Activated CD4-positive, alpha-beta T cell treated with anti-CD3 and anti-CD28 coated beads, Interleukin-10, Interleukin-2, amounts not matched to agents 100 ng/mL and 50 ng/mL, durations not matched to agents 16 hours and 8 hours (primary cell): Measurements from ENCODE around the gene DPP9.
"Not testable (repeated sequence)": the region's sequence is repeated elsewhere in the genome, so short reads cannot be mapped to it uniquely, and the experiment has no call there.

ENCODE experiments used
- DNase-seq: peaks from one replicate; pipeline ENCODE4 v3.0.0-alpha.2; 2020

The DPP9 gene

GRCh38 chr19:4723595-4724514 lies at the start of gene DPP9:
DPP9 (minus strand) TSS chr19:4723842; CDS start chr19:4719906, 3,936 bp downstream.
- DNase-seq, result peak; percentile 99

DNA sequence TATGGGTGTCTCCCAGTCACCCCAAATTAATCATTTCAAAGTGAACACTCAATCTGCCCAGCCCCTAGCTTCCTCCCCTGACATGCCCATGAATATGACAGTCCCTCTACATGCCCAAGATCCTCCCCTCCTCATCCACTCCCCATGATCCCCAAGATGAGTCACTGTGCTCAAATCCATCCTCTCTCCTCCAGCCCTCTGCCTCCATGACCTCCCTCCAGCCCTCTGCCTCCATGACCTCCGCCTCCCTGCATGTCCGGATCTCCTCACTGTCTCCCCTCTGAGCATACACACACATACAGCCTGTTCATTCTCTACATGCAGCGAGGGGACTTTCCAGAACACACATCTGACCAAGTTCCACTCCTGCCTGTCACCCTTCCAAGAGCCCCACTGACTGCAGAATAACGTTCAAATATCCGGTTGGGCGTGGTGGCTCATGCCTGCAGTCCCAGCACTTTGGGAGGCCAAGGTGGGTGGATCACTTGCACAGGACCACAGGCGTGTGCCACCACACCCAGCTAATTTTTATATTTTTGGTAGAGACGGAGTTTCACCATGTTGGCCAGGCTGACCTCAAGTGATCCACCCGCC lies 49.5 kb upstream of the DPP9 start:
- DNase-seq, result no peak

DNA sequence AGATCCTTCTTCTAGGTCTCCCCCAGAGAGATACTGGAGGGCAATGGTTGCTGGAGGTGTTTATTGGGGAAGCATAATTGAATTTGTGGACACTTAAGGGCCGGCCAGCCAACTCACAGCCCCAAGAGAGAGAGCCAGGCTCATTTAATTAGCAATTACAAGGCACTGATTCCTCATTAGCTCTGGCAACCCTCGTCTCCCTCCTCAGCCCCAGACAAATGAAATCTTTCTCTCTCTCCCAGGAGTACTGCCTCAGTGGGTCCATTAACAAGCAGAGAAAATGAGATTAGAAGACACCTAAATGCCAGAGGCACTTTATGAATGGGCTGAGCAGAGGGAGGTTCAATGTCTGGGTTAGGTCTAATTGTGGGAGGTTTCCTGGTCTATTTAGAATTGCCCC lies 48.9 kb upstream of the DPP9 start:
- DNase-seq, result no peak

- peak; percentile 73 for DNase-seq
Measured at GRCh38 chr19:4768934-4769777, 45.5 kb upstream of the DPP9 start.

DNA sequence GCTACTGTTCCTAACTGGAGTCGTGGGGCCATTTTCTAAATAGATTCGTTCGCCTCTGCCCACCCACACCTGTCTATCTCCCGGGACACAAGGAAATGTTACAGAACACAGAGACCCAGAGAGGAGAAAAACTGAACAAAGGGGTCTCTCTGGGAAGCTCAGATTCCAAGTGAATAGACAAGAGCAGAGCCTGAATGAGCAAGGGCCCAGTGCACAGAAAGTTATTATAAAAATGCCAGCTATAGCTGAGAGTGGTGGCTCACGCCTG lies 40.7 kb upstream of the DPP9 start:
- no peak for DNase-seq

DNA sequence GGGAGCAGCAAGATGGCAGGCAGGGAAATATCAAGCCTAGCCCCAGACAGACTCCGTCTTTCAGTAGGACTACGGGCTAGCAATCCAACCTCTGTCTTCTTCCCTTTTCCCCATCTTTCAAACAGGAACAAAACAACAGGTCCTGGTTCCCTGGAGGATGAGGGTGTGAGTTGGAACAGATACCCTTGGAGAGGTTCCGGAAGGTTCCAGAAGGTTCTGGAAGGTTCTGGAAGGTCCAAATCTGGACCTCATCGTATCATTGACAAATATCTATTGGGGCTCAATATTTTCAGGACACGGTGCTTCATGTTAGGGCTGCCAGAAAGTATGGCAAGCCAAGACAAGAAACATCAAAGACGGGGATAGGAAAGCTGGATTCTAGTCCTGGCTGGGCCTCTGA lies 39.4 kb upstream of the DPP9 start:
- DNase-seq, result no peak

DNA sequence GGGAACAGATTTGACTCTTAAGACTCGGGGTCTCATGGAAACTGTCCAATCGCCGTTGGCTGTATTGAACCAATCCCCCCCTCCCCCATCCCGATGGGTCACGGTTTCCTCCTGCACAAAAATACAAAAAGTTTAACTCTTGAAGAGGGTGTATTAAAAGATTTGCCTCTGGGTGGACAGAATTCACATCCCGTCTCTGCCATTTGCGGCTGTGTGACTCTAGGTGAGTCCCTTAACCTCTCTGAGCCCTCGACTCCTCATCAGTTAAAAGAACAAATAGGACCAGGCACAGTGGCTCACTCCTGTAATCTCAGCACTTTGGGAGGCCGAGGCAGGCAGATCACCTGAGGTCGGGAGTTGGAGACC lies 36.6 kb upstream of the DPP9 start:
- no peak for DNase-seq

- peak; percentile 86 for DNase-seq
Measured at GRCh38 chr19:4759388-4760284, 36.0 kb upstream of the DPP9 start.

DNA sequence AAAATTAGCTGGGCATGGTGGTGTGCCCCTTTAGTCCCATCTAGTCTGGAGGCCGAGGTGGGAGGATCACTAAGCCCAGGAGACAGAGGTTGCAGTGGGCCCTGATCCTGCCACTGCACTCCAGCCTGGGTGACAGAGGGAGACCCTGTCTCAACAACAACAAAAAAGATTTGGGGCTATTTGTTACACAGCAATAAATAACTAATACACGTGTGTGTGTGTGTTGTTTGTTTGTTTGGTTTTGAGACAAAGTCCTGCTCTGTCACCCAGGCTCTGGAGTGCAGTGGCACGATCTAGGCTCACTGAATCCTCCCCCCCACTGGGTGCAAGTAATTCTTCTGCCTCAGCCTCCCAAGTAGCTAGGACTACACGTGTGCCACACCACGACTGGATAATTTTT lies 35.0 kb upstream of the DPP9 start:
- no peak for DNase-seq

DNA sequence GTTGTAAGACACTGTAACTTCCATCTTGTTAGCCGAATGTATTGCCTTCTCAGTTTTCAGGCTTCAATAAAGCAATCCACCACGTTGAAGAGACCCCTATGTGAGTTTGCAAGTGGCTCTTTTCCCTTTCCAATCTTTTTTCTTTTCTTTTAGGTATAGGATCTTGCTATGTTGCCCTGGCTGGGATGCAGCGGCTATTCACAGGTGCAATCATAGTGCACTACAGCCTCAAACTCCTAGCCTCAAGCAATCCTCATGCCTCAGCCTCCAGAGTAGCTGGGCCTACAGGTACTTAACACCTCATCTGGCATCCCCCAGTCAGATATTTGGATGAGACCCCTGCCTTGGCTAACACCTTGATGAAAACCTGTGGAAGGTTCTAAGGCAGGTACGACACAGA lies 34.4 kb upstream of the DPP9 start:
- no peak for DNase-seq

GRCh38 chr19:4755459-4755858 lies 31.8 kb upstream of the DPP9 start:
- no peak for DNase-seq

GRCh38 chr19:4754248-4754647 lies 30.6 kb upstream of the DPP9 start:
- DNase-seq, result no peak

GRCh38 chr19:4749870-4750590 lies 26.4 kb upstream of the DPP9 start:
- no peak for DNase-seq

- DNase-seq, result no peak
Measured at GRCh38 chr19:4748589-4748988, 24.9 kb upstream of the DPP9 start.

GRCh38 chr19:4748185-4748584 lies 24.5 kb upstream of the DPP9 start:
- no peak for DNase-seq

GRCh38 chr19:4745986-4746385 lies 22.3 kb upstream of the DPP9 start:
- no peak for DNase-seq

- DNase-seq, result not testable (repeated sequence)
Measured at GRCh38 chr19:4745175-4745574, 21.5 kb upstream of the DPP9 start.

DNA sequence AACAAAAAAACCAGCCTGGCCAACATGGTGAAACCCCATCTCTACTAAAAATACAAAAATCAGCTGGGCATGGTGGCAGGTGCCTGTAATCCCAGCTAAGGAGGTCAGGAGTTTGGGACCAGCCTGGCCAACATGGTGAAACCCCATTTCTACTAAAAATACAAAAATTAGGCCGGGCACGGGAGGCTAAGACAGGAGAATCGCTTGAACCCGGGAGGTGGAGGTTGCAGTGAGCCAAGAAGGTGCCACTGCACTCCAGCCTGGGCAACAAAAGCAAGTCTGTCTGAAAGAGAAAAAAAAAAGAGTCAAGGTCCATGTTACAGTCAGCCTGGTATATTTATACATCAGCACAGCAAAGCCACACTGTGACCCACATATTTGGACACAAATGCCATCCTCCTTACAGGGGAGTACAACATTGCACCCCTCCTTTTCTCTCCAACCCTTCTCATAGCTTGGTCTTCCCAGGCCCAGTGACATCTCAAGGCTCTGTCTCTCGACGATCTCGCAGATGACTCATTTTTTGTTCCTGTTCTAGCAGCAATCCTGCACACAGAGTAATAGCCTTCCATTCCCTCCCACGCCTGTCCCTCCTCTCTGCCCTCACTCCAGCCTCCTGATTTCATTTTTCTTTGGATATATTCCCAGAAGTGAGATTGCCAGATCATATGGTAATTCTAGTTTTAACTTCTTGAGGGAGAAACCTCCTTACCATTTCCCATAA lies 21.0 kb upstream of the DPP9 start:
- DNase-seq, result no peak

- DNase-seq, result no peak
Measured at GRCh38 chr19:4742723-4743646, 19.3 kb upstream of the DPP9 start.

- no peak for DNase-seq
Measured at GRCh38 chr19:4740092-4740491, 16.4 kb upstream of the DPP9 start.
